ENCODE results near the gene HSD17B12. TPM values are rescaled to one million over a fixed set of nuclear protein-coding genes. Genes with fewer than 3 reads are reported as not detected.

HSD17B12 gene
- polyA plus RNA-seq, 3 donors: 13.3 to 35.5 (median 30.4) TPM

GRCh38 chr11:43643898-43644620 is 36.5 kb upstream of the HSD17B12 start:
- peak; percentile 69 to 76 (median 72) for DNase-seq
- Mint-ChIP-seq H3K9me3 (peaks cover 0 to 2% (median 0%) of the 10 kb centered on the region in 7 donors), H3K36me3 (no peaks in the 10 kb centered on the region), H3K4me1 (peaks cover 13% of the 10 kb centered on the region), H3K27ac (peak overlapping the region; percentile 58 to 97 (median 93)), H3K27me3 (ENCODE audit: low read depth in 3 of 3) (peaks cover 14 to 22% (median 15%) of the 10 kb centered on the region in 3 donors), H3K4me3 (peak overlapping the region; percentile 91 to 94)
- TF ChIP-seq CTCF (IDR thresholded peaks at IDR 0.05): no peak
- H3K9me3 ChIP-seq (replicated peaks in 1 of 2; ENCODE audit: control insufficient read depth in 1 of 2, insufficient read depth in 1 of 2, low read length in 2 of 2): no peaks in the 10 kb centered on the region
- peaks cover 14 to 23% of the 10 kb centered on the region in 2 donors for H3K27me3 ChIP-seq (ENCODE audit: control insufficient read depth in 2 of 2, insufficient read depth in 2 of 2, low read length in 2 of 2)
- H3K27ac ChIP-seq (ENCODE audit: low read depth in 1 of 2, low read length in 2 of 2): peak overlapping the region in 1 of 2 donors; percentile 80
- H3K9ac ChIP-seq (ENCODE audit: insufficient read depth, low read length, poor library complexity, severe bottlenecking): peak overlapping the region; percentile 81
- H3K4me3 ChIP-seq (replicated peaks in 1 of 3; ENCODE audit: low read depth in 2 of 3, low read length in 3 of 3): peak overlapping the region; percentile 76 to 88 (median 85)
- H3K36me3 ChIP-seq (replicated peaks in 1 of 2; ENCODE audit: control insufficient read depth in 1 of 2, insufficient read depth in 2 of 2, low read length in 2 of 2): no peaks in the 10 kb centered on the region
- intact Hi-C loops (cut with micrococcal nuclease): loop anchor here (2.0 to 5.0 kb wide), 2 partner anchors 37 to 38 kb away; partner anchors contain the start of gene HSD17B12 (in 2 of the 2)
- peak overlapping the region; percentile 97 for H2AFZ ChIP-seq (ENCODE audit: insufficient read depth, low read depth, low read length, poor library complexity, severe bottlenecking)
- peak overlapping the region; percentile 90 for H3K4me2 ChIP-seq (replicated peaks; ENCODE audit: extremely low read depth, low read length, poor library complexity, severe bottlenecking)
- no peaks in the 10 kb centered on the region for H4K20me1 ChIP-seq (ENCODE audit: insufficient read depth, low read length)
- peaks cover 7 to 16% of the 10 kb centered on the region in 2 donors for H3K4me1 ChIP-seq (ENCODE audit: control insufficient read depth in 1 of 2, insufficient read depth in 2 of 2, low read length in 2 of 2)
- under 1% methylated on average over 29 of the region's 33 CpGs for WGBS (ENCODE audit: insufficient coverage)
- peaks cover 13% of the 10 kb centered on the region for H3K79me2 ChIP-seq (ENCODE audit: insufficient read depth, low read length)

GRCh38 chr11:43644621-43645299 is 35.8 kb upstream of the HSD17B12 start:
- Histone ChIP-seq H3K79me2 (ENCODE audit: insufficient read depth, low read length) (peaks cover 13% of the 10 kb centered on the region), H3K27ac (ENCODE audit: low read depth in 1 of 2, low read length in 2 of 2) (peak overlapping the region in 1 of 2 donors; percentile 80), H3K9me3 (replicated peaks in 1 of 2; ENCODE audit: control insufficient read depth in 1 of 2, insufficient read depth in 1 of 2, low read length in 2 of 2) (no peaks in the 10 kb centered on the region), H3K4me1 (ENCODE audit: control insufficient read depth in 1 of 2, insufficient read depth in 2 of 2, low read length in 2 of 2) (peaks cover 7 to 16% of the 10 kb centered on the region in 2 donors), H3K27me3 (ENCODE audit: control insufficient read depth in 2 of 2, insufficient read depth in 2 of 2, low read length in 2 of 2) (peaks cover 7 to 16% of the 10 kb centered on the region in 2 donors), H3K4me3 (replicated peaks in 1 of 3; ENCODE audit: low read depth in 2 of 3, low read length in 3 of 3) (peak overlapping the region; percentile 76 to 88 (median 85)), H3K9ac (ENCODE audit: insufficient read depth, low read length, poor library complexity, severe bottlenecking) (peak overlapping the region; percentile 81), H3K4me2 (replicated peaks; ENCODE audit: extremely low read depth, low read length, poor library complexity, severe bottlenecking) (peak overlapping the region; percentile 90), H4K20me1 (ENCODE audit: insufficient read depth, low read length) (no peaks in the 10 kb centered on the region), H2AFZ (ENCODE audit: insufficient read depth, low read depth, low read length, poor library complexity, severe bottlenecking) (peak overlapping the region; percentile 97), H3K36me3 (replicated peaks in 1 of 2; ENCODE audit: control insufficient read depth in 1 of 2, insufficient read depth in 2 of 2, low read length in 2 of 2) (no peaks in the 10 kb centered on the region)
- H3K4me1 Mint-ChIP-seq: peaks cover 13% of the 10 kb centered on the region
- no peak for DNase-seq
- intact Hi-C loops (cut with micrococcal nuclease): loop anchor here (2.0 to 5.0 kb wide), 2 partner anchors 36 to 38 kb away; partner anchors contain the start of gene HSD17B12 (in 2 of the 2)
- peaks cover 0 to 2% (median 0%) of the 10 kb centered on the region in 7 donors for H3K9me3 Mint-ChIP-seq
- H3K27me3 Mint-ChIP-seq (ENCODE audit: low read depth in 3 of 3): peaks cover 8 to 15% (median 8%) of the 10 kb centered on the region in 3 donors
- TF ChIP-seq CTCF (IDR thresholded peaks at IDR 0.05): no peak
- H3K27ac Mint-ChIP-seq: peak overlapping the region in 5 of 7 donors; percentile 88 to 97 (median 93)
- WGBS (ENCODE audit: insufficient coverage): 20% methylated on average over 2 of the region's 7 CpGs
- H3K36me3 Mint-ChIP-seq: no peaks in the 10 kb centered on the region
- peak overlapping the region; percentile 91 to 94 for H3K4me3 Mint-ChIP-seq
